Measurements from ENCODE around the gene PITRM1. TPM values are rescaled to one million over a fixed set of nuclear protein-coding genes. Genes with fewer than 3 reads are reported as not detected.

The PITRM1 gene
- total RNA-seq, 1 donor from 2014 or later, result 60.2 TPM

- Histone ChIP-seq H3K27me3 (ENCODE audit: low read depth) (no peaks in the 10 kb centered on the region), H3K27ac (no peak overlapping the region), H3K4me3 (no peak overlapping the region), H3K4me1 (no peaks in the 10 kb centered on the region), H3K36me3 (no peaks in the 10 kb centered on the region), H3K9me3 (no peaks in the 10 kb centered on the region)
- ATAC-seq, result no peak
- intact Hi-C loops (cut with DNase I), result no loop called here
- DNase-seq, result no peak
- no peak for TF ChIP-seq CTCF (IDR thresholded peaks at IDR 0.05)
Measured at GRCh38 chr10:3217853-3218252, 45.3 kb upstream of the PITRM1 start.

GRCh38 chr10:3217301-3217700 lies 44.7 kb upstream of the PITRM1 start:
- DNase-seq (no peak), ATAC-seq (no peak)
- H3K36me3 ChIP-seq, result no peaks in the 10 kb centered on the region
- intact Hi-C loops (cut with DNase I), result no loop called here
- TF ChIP-seq CTCF (IDR thresholded peaks at IDR 0.05), result no peak
- no peak overlapping the region for H3K4me3 ChIP-seq
- no peaks in the 10 kb centered on the region for H3K27me3 ChIP-seq (ENCODE audit: low read depth)
- H3K4me1 ChIP-seq, result no peaks in the 10 kb centered on the region
- H3K27ac ChIP-seq, result no peak overlapping the region
- no peaks in the 10 kb centered on the region for H3K9me3 ChIP-seq

- Histone ChIP-seq H3K27ac (no peak overlapping the region), H3K27me3 (ENCODE audit: low read depth) (no peaks in the 10 kb centered on the region), H3K4me1 (no peaks in the 10 kb centered on the region), H3K4me3 (no peak overlapping the region), H3K36me3 (no peaks in the 10 kb centered on the region), H3K9me3 (no peaks in the 10 kb centered on the region)
- ATAC-seq (no peak), DNase-seq (no peak)
- TF ChIP-seq CTCF (IDR thresholded peaks at IDR 0.05), result no peak
- intact Hi-C loops (cut with DNase I), result no loop called here
Measured at GRCh38 chr10:3215153-3215775, 42.7 kb upstream of the PITRM1 start.

GRCh38 chr10:3213758-3214515 lies 41.4 kb upstream of the PITRM1 start:
- no peaks in the 10 kb centered on the region for H3K27me3 ChIP-seq (ENCODE audit: low read depth)
- intact Hi-C loops (cut with DNase I), result no loop called here
- H3K4me1 ChIP-seq, result no peaks in the 10 kb centered on the region
- H3K36me3 ChIP-seq, result no peaks in the 10 kb centered on the region
- ATAC-seq, result no peak
- H3K27ac ChIP-seq, result no peak overlapping the region
- no peak for DNase-seq
- no peak overlapping the region for H3K4me3 ChIP-seq
- no peak for TF ChIP-seq CTCF (IDR thresholded peaks at IDR 0.05)
- no peaks in the 10 kb centered on the region for H3K9me3 ChIP-seq

- no peak for ATAC-seq
- Histone ChIP-seq H3K27ac (no peak overlapping the region), H3K36me3 (no peaks in the 10 kb centered on the region), H3K9me3 (no peaks in the 10 kb centered on the region), H3K4me3 (no peak overlapping the region), H3K27me3 (ENCODE audit: low read depth) (peaks cover 6% of the 10 kb centered on the region), H3K4me1 (no peaks in the 10 kb centered on the region)
- TF ChIP-seq CTCF (IDR thresholded peaks at IDR 0.05), result no peak
- intact Hi-C loops (cut with DNase I), result no loop called here
- no peak for DNase-seq
Measured at GRCh38 chr10:3213208-3213607, 40.6 kb upstream of the PITRM1 start.

Data from lower lobe of right lung (tissue), 2 donors.